Measurements from ENCODE around the gene TMEM212. TPM values are rescaled to one million over a fixed set of nuclear protein-coding genes. Genes with fewer than 3 reads are reported as not detected.

Gene TMEM212
- total and polyA plus RNA-seq, 12 donors: 0.06 TPM; not detected in 11

DNA sequence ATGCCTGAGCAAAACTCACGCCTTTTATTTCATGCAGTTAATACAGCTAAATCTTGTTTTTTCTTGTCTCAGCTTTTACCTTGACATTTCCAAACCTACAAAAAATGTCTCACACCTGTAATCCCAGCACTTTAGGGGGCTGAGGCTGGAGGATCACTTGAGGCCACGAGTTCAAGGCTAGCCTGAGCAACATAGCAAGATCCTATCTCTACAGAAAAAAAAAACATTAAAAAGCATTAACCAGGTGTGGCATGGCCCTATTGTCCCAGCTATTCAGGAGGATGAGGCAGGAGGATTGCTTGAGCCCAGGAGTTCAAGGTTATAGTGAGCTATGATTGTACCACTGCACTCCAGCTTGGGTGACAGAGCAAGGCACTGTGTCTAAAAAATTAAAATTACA, 3.9 kb upstream of the TMEM212 start:
- H3K4me1 ChIP-seq (replicated peaks in 1 of 2): peaks cover 2 to 41% of the 10 kb centered on the region in 2 donors
- no peak overlapping the region for H3K4me3 ChIP-seq
- H3K36me3 ChIP-seq (replicated peaks in 1 of 2): no peaks in the 10 kb centered on the region
- no peak for TF ChIP-seq POLR2A (IDR thresholded peaks at IDR 0.05)
- TF ChIP-seq, protein P1, sequence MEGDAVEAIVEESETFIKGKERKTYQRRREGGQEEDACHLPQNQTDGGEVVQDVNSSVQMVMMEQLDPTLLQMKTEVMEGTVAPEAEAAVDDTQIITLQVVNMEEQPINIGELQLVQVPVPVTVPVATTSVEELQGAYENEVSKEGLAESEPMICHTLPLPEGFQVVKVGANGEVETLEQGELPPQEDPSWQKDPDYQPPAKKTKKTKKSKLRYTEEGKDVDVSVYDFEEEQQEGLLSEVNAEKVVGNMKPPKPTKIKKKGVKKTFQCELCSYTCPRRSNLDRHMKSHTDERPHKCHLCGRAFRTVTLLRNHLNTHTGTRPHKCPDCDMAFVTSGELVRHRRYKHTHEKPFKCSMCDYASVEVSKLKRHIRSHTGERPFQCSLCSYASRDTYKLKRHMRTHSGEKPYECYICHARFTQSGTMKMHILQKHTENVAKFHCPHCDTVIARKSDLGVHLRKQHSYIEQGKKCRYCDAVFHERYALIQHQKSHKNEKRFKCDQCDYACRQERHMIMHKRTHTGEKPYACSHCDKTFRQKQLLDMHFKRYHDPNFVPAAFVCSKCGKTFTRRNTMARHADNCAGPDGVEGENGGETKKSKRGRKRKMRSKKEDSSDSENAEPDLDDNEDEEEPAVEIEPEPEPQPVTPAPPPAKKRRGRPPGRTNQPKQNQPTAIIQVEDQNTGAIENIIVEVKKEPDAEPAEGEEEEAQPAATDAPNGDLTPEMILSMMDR (IDR thresholded peaks at IDR 0.05): no peak
- 80 to 90% (median 87%) methylated on average over 2 of the region's 2 CpGs for WGBS, 4 donors
- no peaks in the 10 kb centered on the region for H3K9me3 ChIP-seq (replicated peaks in 1 of 3)
- intact Hi-C loops (cut with DNase I): no loop called here
- no peak for DNase-seq
- H3K27ac ChIP-seq: peak overlapping the region in 1 of 5 donors; percentile 73
- no peaks in the 10 kb centered on the region for H3K27me3 ChIP-seq

DNA sequence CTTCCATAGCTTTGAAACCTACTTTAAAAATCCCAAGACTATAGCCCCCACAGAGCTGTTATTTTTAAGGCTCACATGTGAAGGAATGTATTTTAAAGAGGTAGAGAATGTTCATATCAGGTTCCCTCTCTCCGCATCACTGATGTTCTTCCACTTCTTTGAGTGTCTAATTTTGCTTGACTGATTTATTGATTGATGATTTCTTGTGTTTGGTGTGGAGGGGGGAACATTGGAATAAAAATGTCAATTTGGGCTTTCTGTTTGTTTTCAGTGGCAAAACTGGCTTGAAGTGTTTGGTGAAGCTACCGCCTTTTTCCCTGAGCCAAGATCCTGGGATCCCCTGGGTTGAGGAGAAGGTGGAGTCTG, 2.7 kb upstream of the TMEM212 start:
- Histone ChIP-seq H3K36me3 (replicated peaks in 1 of 2) (no peaks in the 10 kb centered on the region), H3K27me3 (no peaks in the 10 kb centered on the region), H3K27ac (no peak overlapping the region), H3K4me3 (no peak overlapping the region), H3K9me3 (replicated peaks in 1 of 3) (no peaks in the 10 kb centered on the region), H3K4me1 (replicated peaks in 1 of 2) (peaks cover 0 to 30% of the 10 kb centered on the region in 2 donors)
- TF ChIP-seq POLR2A (IDR thresholded peaks at IDR 0.05): no peak
- TF ChIP-seq, protein P1 (IDR thresholded peaks at IDR 0.05): no peak
- WGBS, 4 donors: 73 to 99% (median 98%) methylated on average over 2 of the region's 2 CpGs
- intact Hi-C loops (cut with DNase I): no loop called here
- DNase-seq: no peak

DNA sequence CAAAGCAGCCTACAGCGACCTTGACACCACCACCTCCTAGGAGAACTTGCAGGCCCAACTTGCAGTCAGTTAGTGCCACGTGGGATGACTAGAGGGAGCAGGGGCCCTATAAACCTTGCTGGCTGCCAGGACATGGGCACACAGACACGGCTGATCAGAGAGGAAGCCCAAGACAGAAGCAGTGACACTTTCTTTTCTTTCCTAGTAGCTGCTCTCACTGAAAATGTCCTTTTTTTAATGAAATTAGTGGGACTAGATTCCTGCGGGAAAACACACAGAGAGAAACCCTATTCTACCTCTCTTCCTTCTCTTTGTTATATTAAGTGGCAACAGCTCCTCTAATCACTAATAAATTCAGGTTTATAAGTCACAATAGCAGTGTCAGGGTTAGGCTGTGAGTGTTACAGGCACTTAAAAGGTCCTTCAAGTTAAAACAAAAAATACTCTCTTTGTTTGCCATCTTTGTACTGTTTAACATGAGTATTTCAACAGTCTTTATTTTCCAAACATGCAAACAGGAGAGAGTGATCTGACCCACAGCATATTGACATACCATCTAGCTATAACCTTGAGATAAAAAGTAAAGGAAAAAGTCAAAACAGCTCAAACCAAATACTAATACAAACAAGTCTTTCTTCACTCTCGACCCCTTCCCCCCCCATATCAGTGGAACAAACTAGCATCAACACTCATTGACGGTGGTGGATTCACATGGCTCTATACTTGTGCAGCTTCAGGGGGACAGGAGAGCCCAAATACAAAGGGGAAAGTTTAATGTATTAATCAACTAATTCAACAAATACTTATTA, 2.1 kb upstream of the TMEM212 start:
- intact Hi-C loops (cut with DNase I): no loop called here
- Histone ChIP-seq H3K27ac (no peak overlapping the region), H3K4me1 (replicated peaks in 1 of 2) (peaks cover 0 to 30% of the 10 kb centered on the region in 2 donors), H3K9me3 (replicated peaks in 1 of 3) (no peaks in the 10 kb centered on the region), H3K27me3 (no peaks in the 10 kb centered on the region), H3K4me3 (no peak overlapping the region), H3K36me3 (replicated peaks in 1 of 2) (no peaks in the 10 kb centered on the region)
- WGBS, 4 donors: 60 to 70% (median 65%) methylated on average over 6 of the region's 6 CpGs
- DNase-seq: peak in 1 of 7 donors; percentile 16
- TF ChIP-seq POLR2A (IDR thresholded peaks at IDR 0.05): no peak
- TF ChIP-seq, protein P1 (IDR thresholded peaks at IDR 0.05): no peak

DNA sequence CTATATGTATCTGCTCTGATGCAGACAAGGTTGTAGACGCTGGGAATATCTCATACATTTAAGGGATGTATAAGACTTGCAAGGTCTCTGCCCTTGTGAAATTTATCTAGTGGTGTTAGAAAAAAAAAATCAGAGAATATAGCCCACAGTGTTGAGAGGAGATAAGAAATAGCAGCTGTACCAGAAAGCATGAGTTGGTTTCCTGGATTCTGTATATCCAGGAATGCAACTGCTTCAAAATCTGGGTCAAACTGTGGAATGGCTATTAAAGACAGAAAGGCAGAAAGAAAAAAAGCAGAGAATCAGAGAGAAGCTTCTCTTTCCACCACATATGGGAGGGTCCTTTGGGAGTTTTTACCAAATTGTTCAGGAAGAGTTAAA, 1.5 kb upstream of the TMEM212 start:
- 65 to 92% (median 76%) methylated on average over 1 of the region's 1 CpG for WGBS, 4 donors
- TF ChIP-seq, protein P1 (IDR thresholded peaks at IDR 0.05): no peak
- TF ChIP-seq POLR2A (IDR thresholded peaks at IDR 0.05): no peak
- no peaks in the 10 kb centered on the region for H3K36me3 ChIP-seq (replicated peaks in 1 of 2)
- no peak overlapping the region for H3K4me3 ChIP-seq
- H3K9me3 ChIP-seq (replicated peaks in 1 of 3): no peaks in the 10 kb centered on the region
- H3K27me3 ChIP-seq: no peaks in the 10 kb centered on the region
- H3K4me1 ChIP-seq (replicated peaks in 1 of 2): peaks cover 0 to 30% of the 10 kb centered on the region in 2 donors
- DNase-seq: no peak
- intact Hi-C loops (cut with DNase I): no loop called here
- H3K27ac ChIP-seq: no peak overlapping the region

Data from adrenal gland (tissue), 12 donors.